DND-41 (cell line): ENCODE measurements around the gene LILRA6.
"Not testable (repeated sequence)": the region's sequence is repeated elsewhere in the genome, so short reads cannot be mapped to it uniquely, and the experiment has no call there.

Source experiments
- ATAC-seq: fragments of 200-7000 bp; cut with Tn5 transposase; 3 replicates; pipeline ENCODE4 v1.9.1; 2021; ENCODE audit warnings: low read depth; ENCODE audit not compliant: insufficient read depth
- DNase-seq: peaks from one replicate; pipeline ENCODE4 v3.0.0-alpha.2; 2020
- H2AFZ ChIP-seq: 2 replicates; pipeline ENCODE4 v1.6.0; 2012; ENCODE audit warnings: low read depth, low read length
- H3K27ac ChIP-seq: 2 replicates; pipeline ENCODE4 v1.5.1; 2012; ENCODE audit warnings: low read length, inconsistent platforms
- H3K27me3 ChIP-seq: fragments of 200-600 bp; sonication (generic); 2 replicates; pipeline ENCODE4 v1.6.0; 2012; ENCODE audit warnings: low read length, mild to moderate bottlenecking, inconsistent platforms; ENCODE audit not compliant: insufficient read depth, poor library complexity
- H3K36me3 ChIP-seq: 2 replicates; pipeline ENCODE4 v1.5.1; 2012; ENCODE audit warnings: low read length, inconsistent platforms; ENCODE audit not compliant: insufficient read depth
- H3K4me1 ChIP-seq: 2 replicates; pipeline ENCODE4 v1.5.1; 2012; ENCODE audit warnings: mild to moderate bottlenecking, low read length; ENCODE audit not compliant: insufficient read depth
- H3K4me2 ChIP-seq: 2 replicates; pipeline ENCODE4 v1.6.0; 2012; ENCODE audit warnings: mild to moderate bottlenecking, moderate library complexity, low read length, inconsistent platforms; ENCODE audit not compliant: insufficient read depth
- H3K4me3 ChIP-seq, 2 experiments: fragments of 200-600 bp in 1 of 2; shearing (Covaris generic) in 1 of 2; 2 replicates each; pipeline ENCODE4 v1.5.1; 2012 to 2016; ENCODE audit warnings: inconsistent platforms in 2 of 2, low read length in 2 of 2, mild to moderate bottlenecking in 2 of 2, low read depth in 1 of 2, moderate library complexity in 1 of 2
- H3K79me2 ChIP-seq: 2 replicates; pipeline ENCODE4 v1.6.0; 2012; ENCODE audit warnings: low read length, inconsistent platforms; ENCODE audit not compliant: insufficient read depth
- H3K9ac ChIP-seq: 2 replicates; pipeline ENCODE4 v1.6.0; 2012; ENCODE audit warnings: low read depth, mild to moderate bottlenecking, inconsistent platforms, low read length, moderate library complexity
- H3K9me3 ChIP-seq: 2 replicates; pipeline ENCODE4 v1.5.1; 2012; ENCODE audit warnings: low read length, moderate library complexity, mild to moderate bottlenecking, inconsistent platforms; ENCODE audit not compliant: insufficient read depth, severe bottlenecking
- H4K20me1 ChIP-seq: 2 replicates; pipeline ENCODE4 v1.6.0; 2012; ENCODE audit warnings: low read length; ENCODE audit not compliant: insufficient read depth
- CTCF ChIP-seq: IDR thresholded peaks from 2 replicates; pipeline ENCODE4 v1.5.1; 2012; ENCODE audit warnings: borderline replicate concordance, low read length, moderate library complexity, mild to moderate bottlenecking; ENCODE audit not compliant: poor library complexity, severe bottlenecking; ENCODE audit errors: extremely low read depth
- EZH2 ChIP-seq: IDR thresholded peaks from 3 replicates; pipeline ENCODE4 v1.6.1; 2012; ENCODE audit warnings: borderline replicate concordance, low read depth, mild to moderate bottlenecking, moderate library complexity, low read length, inconsistent platforms; ENCODE audit not compliant: severe bottlenecking

Gene LILRA6

GRCh38 chr19:54282686-54283470 lies 40.3 kb upstream of the LILRA6 start:
- no peak overlapping the region for H3K9ac ChIP-seq
- no peaks in the 10 kb centered on the region for H3K79me2 ChIP-seq
- peaks cover 8% of the 10 kb centered on the region for H3K27me3 ChIP-seq
- no peaks in the 10 kb centered on the region for H4K20me1 ChIP-seq
- TF ChIP-seq EZH2 (no peak), CTCF (no peak)
- H3K9me3 ChIP-seq: no peaks in the 10 kb centered on the region
- no peak for ATAC-seq
- H3K36me3 ChIP-seq: no peaks in the 10 kb centered on the region
- H3K4me3 ChIP-seq: no peak overlapping the region
- no peak for DNase-seq
- no peak overlapping the region for H3K4me2 ChIP-seq
- no peak overlapping the region for H3K27ac ChIP-seq
- H2AFZ ChIP-seq: no peak overlapping the region
- no peaks in the 10 kb centered on the region for H3K4me1 ChIP-seq

DNA sequence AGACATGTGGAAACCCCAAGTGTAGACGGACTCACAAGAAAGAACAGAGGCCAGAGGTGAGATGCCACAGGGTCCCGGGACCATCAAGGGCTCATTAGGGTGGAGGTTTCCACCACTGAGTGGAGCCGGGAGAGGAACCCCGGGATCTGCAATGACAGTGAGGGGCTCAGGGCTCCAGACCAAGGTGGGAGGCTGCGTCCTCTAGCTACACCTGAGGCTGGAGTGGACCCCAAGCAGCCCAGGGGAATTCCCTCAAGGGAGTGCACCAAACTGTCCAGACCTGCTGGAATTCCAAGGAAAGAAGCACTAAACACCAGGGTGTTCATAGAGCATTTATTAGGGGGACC lies 39.1 kb upstream of the LILRA6 start:
- H3K4me1 ChIP-seq, H3K4me3 ChIP-seq, H3K27ac ChIP-seq, H3K27me3 ChIP-seq, ATAC-seq, DNase-seq, H3K36me3 ChIP-seq, H3K9ac ChIP-seq, H3K79me2 ChIP-seq, H2AFZ ChIP-seq, H3K9me3 ChIP-seq, H4K20me1 ChIP-seq, H3K4me2 ChIP-seq: not testable (repeated sequence)

DNA sequence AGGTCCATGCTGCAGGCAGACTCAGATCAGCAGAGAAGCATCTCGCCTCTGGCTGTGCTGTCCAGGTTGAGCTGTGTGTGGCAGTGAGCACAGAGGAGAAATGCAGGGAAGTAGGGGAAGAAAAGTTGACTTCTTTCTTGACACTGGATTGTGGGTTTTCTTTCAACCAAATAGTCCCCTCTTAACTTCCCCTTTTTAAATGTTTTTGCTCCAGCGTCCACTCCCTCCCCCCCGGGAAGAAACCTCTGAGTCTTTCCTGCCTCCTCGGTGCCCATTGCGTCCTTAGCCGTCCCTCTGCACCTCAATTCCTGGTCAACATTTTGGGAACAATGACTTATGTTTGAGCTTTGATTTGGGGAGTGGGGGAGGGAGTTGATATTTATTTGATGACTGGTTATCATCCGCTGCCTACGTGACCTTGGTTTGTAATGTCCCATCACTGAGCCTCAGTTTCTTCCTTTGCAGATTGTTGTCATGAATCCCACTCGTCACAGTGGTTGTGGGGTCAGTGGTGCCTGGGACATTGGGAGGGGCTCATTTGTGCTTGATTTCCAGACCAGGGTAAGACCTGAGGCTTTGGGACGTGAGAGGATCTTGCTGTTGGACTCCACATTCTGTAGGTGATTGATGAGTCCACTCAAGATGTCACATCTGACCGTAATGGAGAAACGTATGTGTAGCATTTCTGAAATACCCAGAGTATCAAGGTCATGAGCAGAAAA lies 38.6 kb upstream of the LILRA6 start, which contains the start of gene LILRB2:
LILRB2 (minus strand) TSS at position 104 of the 722 bp plus-strand sequence. CDS start 614 bp downstream, outside the sequence.
- H3K79me2 ChIP-seq: no peaks in the 10 kb centered on the region
- H3K27me3 ChIP-seq: peaks cover 8% of the 10 kb centered on the region
- H4K20me1 ChIP-seq: no peaks in the 10 kb centered on the region
- TF ChIP-seq EZH2 (no peak), CTCF (no peak)
- no peaks in the 10 kb centered on the region for H3K9me3 ChIP-seq
- H3K9ac ChIP-seq: no peak within 1 kb of the TSS
- no peaks in the 10 kb centered on the region for H3K4me1 ChIP-seq
- no peak within 1 kb of the TSS for H3K4me2 ChIP-seq
- no peak within 1 kb of the TSS for H3K27ac ChIP-seq
- DNase-seq (no peak), ATAC-seq (no peak)
- H3K36me3 ChIP-seq: no peaks in the 10 kb centered on the region
- no peak within 1 kb of the TSS for H3K4me3 ChIP-seq
- H2AFZ ChIP-seq: no peak within 1 kb of the TSS

DNA sequence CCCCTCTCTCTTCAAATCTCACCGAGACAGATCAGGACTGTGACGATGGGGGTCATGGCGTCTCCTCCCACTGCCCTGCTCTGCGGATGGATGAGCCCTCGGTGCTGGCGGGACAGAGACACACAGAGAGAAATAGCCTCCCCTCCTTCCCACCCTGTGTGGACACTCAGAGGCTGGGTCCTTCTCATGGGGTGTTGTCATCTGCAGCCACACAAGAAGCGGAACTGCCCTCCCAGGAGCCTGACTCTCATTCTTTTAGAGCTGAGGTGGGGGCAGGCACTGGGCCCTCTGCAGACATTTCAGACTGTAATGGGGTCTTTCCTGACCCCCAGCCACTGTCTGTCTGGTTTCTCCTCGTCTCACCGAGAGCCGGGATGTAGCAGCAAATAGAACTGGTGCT lies 37.9 kb upstream of the LILRA6 start:
- H3K27ac ChIP-seq, H2AFZ ChIP-seq, H3K9me3 ChIP-seq, H3K36me3 ChIP-seq, H3K4me3 ChIP-seq, H3K79me2 ChIP-seq, H3K4me1 ChIP-seq, ATAC-seq, H3K9ac ChIP-seq, DNase-seq, H3K4me2 ChIP-seq, H4K20me1 ChIP-seq, H3K27me3 ChIP-seq: not testable (repeated sequence)

DNA sequence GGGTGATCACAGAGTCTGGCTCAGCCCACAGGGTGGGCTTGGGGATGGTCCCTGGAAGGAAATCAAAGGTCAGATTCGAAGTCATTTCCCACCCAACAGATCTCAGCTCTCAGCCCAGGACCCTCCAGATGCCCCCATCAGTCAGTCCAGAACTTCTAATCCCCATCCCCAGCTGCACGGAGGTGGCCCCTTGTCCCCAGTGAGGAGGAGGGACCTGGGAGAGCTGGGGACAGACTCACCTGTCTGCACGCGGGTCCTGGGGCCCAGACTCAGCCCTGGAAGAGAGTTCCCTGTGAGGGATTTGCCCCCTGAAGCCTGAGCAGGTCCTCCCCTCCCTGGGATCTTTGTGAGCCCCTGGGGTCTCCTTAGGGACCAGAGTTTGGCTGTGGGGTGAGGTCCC lies 37.4 kb upstream of the LILRA6 start:
- not testable (repeated sequence) for H3K4me1 ChIP-seq, H3K9me3 ChIP-seq, H2AFZ ChIP-seq, H3K27ac ChIP-seq, H3K4me2 ChIP-seq, H3K27me3 ChIP-seq, H3K79me2 ChIP-seq, DNase-seq, H3K36me3 ChIP-seq, H4K20me1 ChIP-seq, H3K4me3 ChIP-seq, ATAC-seq, H3K9ac ChIP-seq
